ENCODE data around the gene LCN2.

DNA sequence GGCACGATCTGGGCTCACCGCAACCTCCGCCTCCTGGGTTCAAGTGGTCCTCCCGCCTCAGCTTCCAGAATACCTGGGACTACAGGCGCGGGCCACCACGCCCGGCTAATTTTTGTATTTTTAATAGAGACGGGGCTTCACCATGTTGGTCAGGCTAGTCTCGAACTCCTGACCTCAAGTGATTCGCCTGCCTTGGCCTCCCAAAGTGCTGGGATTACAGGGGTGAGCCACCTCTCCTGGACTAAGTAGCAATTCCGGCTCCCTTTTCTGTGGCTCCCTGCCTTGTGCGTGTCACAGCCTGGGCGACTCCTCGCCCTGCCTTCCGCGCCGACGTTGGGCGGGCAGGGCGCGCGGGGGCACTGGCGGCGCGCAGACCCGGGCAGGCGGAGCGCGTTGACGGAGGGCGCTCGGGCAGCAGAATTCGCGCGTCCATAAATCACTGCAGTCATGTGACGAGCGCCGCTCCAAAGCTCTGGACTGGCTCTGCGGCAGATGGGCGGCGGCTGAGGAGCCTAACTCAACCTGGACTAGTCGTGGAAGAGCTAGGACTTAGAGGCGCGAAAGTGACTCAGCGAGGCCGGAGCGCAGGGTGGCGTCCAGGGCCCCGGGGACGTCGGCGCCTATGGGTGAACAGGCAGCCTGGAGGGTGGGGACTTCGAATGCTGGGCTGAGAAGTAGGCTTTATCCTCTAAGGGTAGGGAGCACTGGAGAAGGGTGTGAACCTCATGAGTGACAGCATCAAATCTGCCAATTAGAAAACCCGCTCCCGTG, 43.5 kb downstream of the LCN2 start:
- no peak for TF ChIP-seq FOXK2 (IDR thresholded peaks at IDR 0.05)
- peak; percentile 86; the same call in 1 of the 2 replicates for TF ChIP-seq ARNT (IDR thresholded peaks at IDR 0.05)
- TF ChIP-seq FOXA1 (IDR thresholded peaks at IDR 0.05): no peak
- no peak for TF ChIP-seq TARDBP (IDR thresholded peaks at IDR 0.05)
- no peak for TF ChIP-seq FOXM1 (IDR thresholded peaks at IDR 0.05; ENCODE audit: borderline replicate concordance)
- no peak for TF ChIP-seq SP1 (IDR thresholded peaks at IDR 0.05)
- TF ChIP-seq SUZ12 (IDR thresholded peaks at IDR 0.05): no peak
- no peak for TF ChIP-seq NFRKB (IDR thresholded peaks at IDR 0.05)
- TF ChIP-seq LEF1 (IDR thresholded peaks at IDR 0.05; ENCODE audit: borderline replicate concordance): no peak
- TF ChIP-seq BHLHE40 (IDR thresholded peaks at IDR 0.05; ENCODE audit: borderline replicate concordance): no peak
- TF ChIP-seq ZNF384 (IDR thresholded peaks at IDR 0.05): no peak
- TF ChIP-seq ELF4 (IDR thresholded peaks at IDR 0.05): no peak
- peak; percentile 92 for TF ChIP-seq L3MBTL2 (conservative IDR thresholded peaks at IDR 0.05)

All from HEK293T (cell line).